NT2/D1 (cell line): Measurements from ENCODE around the gene DDX10.

ENCODE experiments used
- YY1 ChIP-seq: IDR thresholded peaks from 2 replicates; pipeline ENCODE4 v1.6.1; 2011; ENCODE audit not compliant: insufficient read length, insufficient read depth
- ZNF274 ChIP-seq: IDR thresholded peaks from 2 replicates; pipeline ENCODE4 v1.6.1; 2011; ENCODE audit warnings: mild to moderate bottlenecking, low read depth, low read length

DNA sequence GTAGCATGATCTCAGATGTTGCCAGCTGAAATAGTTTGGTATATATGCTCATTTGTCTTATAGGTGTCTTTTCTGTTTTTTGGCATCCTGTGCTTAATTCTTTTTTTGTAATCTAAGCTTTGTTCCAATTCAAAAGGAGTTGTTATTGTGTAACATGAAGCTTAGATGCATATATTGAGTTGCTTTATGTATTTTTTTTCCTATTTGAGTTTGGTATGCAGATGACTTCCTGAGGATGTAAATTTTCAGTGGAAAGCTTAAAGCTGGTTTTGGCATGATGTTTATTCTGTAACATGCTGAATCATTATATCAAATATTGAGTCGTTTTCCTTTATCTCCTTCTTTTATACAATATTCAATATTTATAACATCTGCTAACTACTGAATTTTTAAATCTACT is 69.4 kb downstream of the DDX10 start:
- no peak for TF ChIP-seq YY1
- TF ChIP-seq ZNF274 = no peak
